Pancreas (tissue), 10 donors: Measurements from ENCODE around the gene DLGAP1. TPM values are rescaled to one million over a fixed set of nuclear protein-coding genes. Genes with fewer than 3 reads are reported as not detected.
"Not testable (repeated sequence)": the region's sequence is repeated elsewhere in the genome, so short reads cannot be mapped to it uniquely, and the experiment has no call there.

Experiments used
- ATAC-seq, 4 donors: fragments of 200-7000 bp; cut with Tn5 transposase; one replicate each; pipeline versions ENCODE4 v1.8.0 to v1.9.1; 2020; ENCODE audit warnings: mild to moderate bottlenecking in 4 of 4, moderate library complexity in 4 of 4
- DNase-seq, 6 donors: peaks; one replicate each; pipeline ENCODE4 v3.0.0-alpha.2; 2020
- FAIRE-seq: peaks from 2 replicates; lab custom pipeline; 2012; peaks lifted over from hg19 to GRCh38; lab: Jason Lieb, UNC
- H3K27ac ChIP-seq, 4 donors: fragments of 200-600 bp; sonication (generic); 1 replicate in 3 of 4; 2 replicates in 1 of 4; pipeline versions ENCODE4 v1.5.0 to v1.8.0; 2020
- H3K27me3 ChIP-seq, 4 donors: fragments of 200-600 bp; one replicate each; pipeline ENCODE4 v1.8.0; 2021
- H3K36me3 ChIP-seq, 3 donors: fragments of 200-600 bp; sonication (generic) in 1 of 3; one replicate each; pipeline versions ENCODE4 v1.5.0 to v1.8.0; 2020 to 2021
- H3K4me1 ChIP-seq, 3 donors: fragments of 200-600 bp; one replicate each; pipeline ENCODE4 v1.8.0; 2021
- H3K4me3 ChIP-seq, 4 donors: fragments of 200-600 bp; sonication (generic) in 2 of 4; one replicate each; pipeline versions ENCODE4 v1.5.0 to v1.8.0; 2020 to 2021
- H3K9me3 ChIP-seq, 4 donors: fragments of 200-600 bp; one replicate each; pipeline ENCODE4 v1.8.0; 2021
- CTCF ChIP-seq, 4 donors: fragments of 200-600 bp; sonication (generic) in 3 of 4; IDR thresholded peaks; one replicate each; pipeline versions ENCODE4 v1.5.0 to v1.8.0; 2021; ENCODE audit warnings: antibody characterized with exemption in 4 of 4
- WGBS, 2 donors: extraction: QIAGEN DNeasy Blood & Tissue Kit; methylation state at CpG; one replicate each; pipeline ENCODE4 v1.1.7; 2013; 5-methylcytosine and 5-hydroxymethylcytosine counted together
- intact Hi-C, 3 donors: fragments of 100-400 bp; cut with DNase I; formaldehyde crosslinking; loops; one replicate each; pipeline versions ENCODE4 v1.11.1 to v1.14.2; 2022
- polyA plus RNA-seq, 2 donors: library from polyadenylated mRNA; stranded (reverse); fragments of 200-250 nt; gene quantifications; one replicate each; pipeline ENCODE4 v1.2.3, GENCODE V29; 2013
- total RNA-seq, 6 donors: library from RNA; stranded (reverse); fragmentation: NEBNext Ultra II Directional in 4 of 6; extraction: Animal tissue kit (Norgen Biotek cat#: 25700) in 4 of 6; gene quantifications; one replicate each; pipeline versions ENCODE4 v1.2.1 to v1.2.4, GENCODE V29; 2021 to 2023
- donor health status: healthy with polysubstance abuse.
- donor health status: DM: no; HTN: no; CAD: no; lungs with moderate emphysema.
- donor health status: DM: no; HTN: no; CAD: no.
- donor health status: control.
- donor health status: control.
- donor health status: Bipolar disorder and iron deficiency.
- donor health status: DM: yes; HTN: yes; CAD: no.
- donor health status: DM: no; HTN: no; CAD: no.
- donor health status: DM: no; HTN: no; CAD: no.
- donor health status: DM: yes; HTN: yes; CAD: no.

Gene DLGAP1
- total and polyA plus RNA-seq, 8 donors = 0.12 to 0.62 (median 0.30) TPM; not detected in 2

- H3K9me3 ChIP-seq = no peaks in the 10 kb centered on the region
- FAIRE-seq (no peak), DNase-seq (no peak), ATAC-seq (no peak)
- H3K36me3 ChIP-seq = no peaks in the 10 kb centered on the region
- no peak overlapping the region for H3K4me3 ChIP-seq
- no peak overlapping the region for H3K27ac ChIP-seq
- peaks cover 15 to 36% (median 24%) of the 10 kb centered on the region in 3 donors for H3K4me1 ChIP-seq
- intact Hi-C loops = no loop called here
- no peak for TF ChIP-seq CTCF (IDR thresholded peaks at IDR 0.05)
- WGBS, 2 donors = 86 to 90% methylated on average over 8 of the region's 8 CpGs
- no peaks in the 10 kb centered on the region for H3K27me3 ChIP-seq
Measured at GRCh38 chr18:3607309-3608098, 847.6 kb downstream of the DLGAP1 start.

DNA sequence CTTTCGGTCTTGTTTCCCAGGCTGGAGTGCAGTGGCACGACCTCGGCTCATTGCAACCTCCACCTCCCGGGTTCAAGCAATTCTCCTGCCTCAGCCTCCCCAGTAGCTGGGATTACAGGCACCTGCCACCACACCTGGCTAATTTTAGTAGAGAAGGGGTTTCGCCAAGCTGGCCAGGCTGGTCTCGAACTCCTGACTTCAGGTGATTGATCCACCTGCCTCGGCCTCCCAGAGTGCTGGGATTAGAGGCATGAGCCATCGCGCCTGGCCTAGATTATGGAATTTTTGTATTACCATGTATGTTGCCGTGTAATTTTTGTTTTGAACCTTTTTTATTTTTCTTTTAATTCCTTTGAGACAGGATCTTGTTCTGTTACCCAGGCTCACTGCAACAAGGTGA lies 848.2 kb downstream of the DLGAP1 start:
- DNase-seq, H3K27ac ChIP-seq, H3K27me3 ChIP-seq, FAIRE-seq, ATAC-seq, H3K4me3 ChIP-seq, H3K9me3 ChIP-seq, intact Hi-C loops, H3K36me3 ChIP-seq: not testable (repeated sequence)
- peaks cover 15 to 36% (median 24%) of the 10 kb centered on the region in 3 donors for H3K4me1 ChIP-seq
- WGBS, 2 donors = 87 to 90% methylated on average over 10 of the region's 10 CpGs

DNA sequence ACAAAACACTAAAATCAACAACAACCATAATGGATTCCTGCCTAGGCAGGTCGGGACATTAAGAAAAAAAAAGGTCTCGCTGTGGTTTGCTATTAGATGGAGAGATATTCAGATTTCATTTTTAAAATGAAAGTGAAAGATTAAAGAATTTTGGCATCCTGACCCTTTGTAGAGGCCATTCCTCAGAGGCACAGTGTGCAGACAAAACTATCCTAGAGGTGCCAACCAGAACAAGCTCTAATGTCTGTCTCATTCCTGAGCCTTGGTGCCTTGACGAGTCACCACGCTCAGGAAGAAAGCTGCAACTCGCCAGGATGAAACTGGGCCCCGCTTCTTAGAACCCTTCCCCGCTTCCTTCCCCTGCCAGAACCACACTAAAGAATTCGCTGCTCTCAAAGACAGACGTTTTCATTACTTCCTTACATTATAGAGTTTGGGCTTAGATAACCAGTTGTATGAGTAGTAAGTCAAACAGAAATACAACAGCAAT lies 849.1 kb downstream of the DLGAP1 start:
- TF ChIP-seq CTCF (IDR thresholded peaks at IDR 0.05) = no peak
- Histone ChIP-seq H3K9me3 (no peaks in the 10 kb centered on the region), H3K4me3 (peak overlapping the region in 1 of 4 donors; percentile 13), H3K27ac (peak overlapping the region in 2 of 4 donors; percentile 83 to 95), H3K4me1 (peaks cover 15 to 36% (median 24%) of the 10 kb centered on the region in 3 donors), H3K36me3 (no peaks in the 10 kb centered on the region), H3K27me3 (no peaks in the 10 kb centered on the region)
- no peak for ATAC-seq
- intact Hi-C loops = no loop called here
- DNase-seq = no peak
- 61 to 69% methylated on average over 9 of the region's 9 CpGs for WGBS, 2 donors
- FAIRE-seq = no peak

DNA sequence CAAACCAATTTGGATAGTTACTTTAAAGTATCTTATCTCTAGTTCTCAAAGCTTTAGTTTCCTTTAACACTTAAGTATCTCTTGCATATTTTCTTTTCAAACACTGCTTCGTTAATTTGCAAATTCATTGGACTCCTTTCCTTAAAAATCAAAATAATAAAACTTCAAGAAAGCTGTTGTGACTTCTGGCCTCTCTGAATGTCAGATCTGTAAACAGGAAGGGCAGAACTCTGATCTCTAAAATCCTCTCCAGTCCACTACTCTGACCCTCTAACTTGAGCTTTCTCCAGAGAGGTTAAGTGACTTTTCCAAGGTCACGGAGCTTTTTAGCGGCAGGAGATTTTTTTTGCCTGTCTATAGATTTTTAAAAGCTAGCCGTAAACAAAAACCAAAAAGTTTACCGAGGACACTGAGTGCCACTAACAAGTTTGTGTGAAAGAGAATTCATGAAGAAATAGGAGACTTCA lies 849.6 kb downstream of the DLGAP1 start:
- 18 to 22% methylated on average over 5 of the region's 5 CpGs for WGBS, 2 donors
- ATAC-seq = no peak
- peak overlapping the region in 2 of 4 donors; percentile 83 to 95 for H3K27ac ChIP-seq

More for the DNA sequence above, 849.6 kb downstream of the DLGAP1 start:
- no peaks in the 10 kb centered on the region for H3K27me3 ChIP-seq
- intact Hi-C loops = no loop called here
- no peaks in the 10 kb centered on the region for H3K36me3 ChIP-seq
- H3K4me1 ChIP-seq = peaks cover 15 to 36% (median 24%) of the 10 kb centered on the region in 3 donors
- no peak for TF ChIP-seq CTCF (IDR thresholded peaks at IDR 0.05)
- FAIRE-seq = no peak
- no peak for DNase-seq
- H3K9me3 ChIP-seq = no peaks in the 10 kb centered on the region
- H3K4me3 ChIP-seq = peak overlapping the region in 1 of 4 donors; percentile 13
